Islet precursor cell (in vitro differentiated cells): ENCODE measurements around the gene PLEKHM3.

Experiments
- DNase-seq: peaks from one replicate; pipeline ENCODE4 v3.0.0-alpha.2; 2018

PLEKHM3 gene

DNA sequence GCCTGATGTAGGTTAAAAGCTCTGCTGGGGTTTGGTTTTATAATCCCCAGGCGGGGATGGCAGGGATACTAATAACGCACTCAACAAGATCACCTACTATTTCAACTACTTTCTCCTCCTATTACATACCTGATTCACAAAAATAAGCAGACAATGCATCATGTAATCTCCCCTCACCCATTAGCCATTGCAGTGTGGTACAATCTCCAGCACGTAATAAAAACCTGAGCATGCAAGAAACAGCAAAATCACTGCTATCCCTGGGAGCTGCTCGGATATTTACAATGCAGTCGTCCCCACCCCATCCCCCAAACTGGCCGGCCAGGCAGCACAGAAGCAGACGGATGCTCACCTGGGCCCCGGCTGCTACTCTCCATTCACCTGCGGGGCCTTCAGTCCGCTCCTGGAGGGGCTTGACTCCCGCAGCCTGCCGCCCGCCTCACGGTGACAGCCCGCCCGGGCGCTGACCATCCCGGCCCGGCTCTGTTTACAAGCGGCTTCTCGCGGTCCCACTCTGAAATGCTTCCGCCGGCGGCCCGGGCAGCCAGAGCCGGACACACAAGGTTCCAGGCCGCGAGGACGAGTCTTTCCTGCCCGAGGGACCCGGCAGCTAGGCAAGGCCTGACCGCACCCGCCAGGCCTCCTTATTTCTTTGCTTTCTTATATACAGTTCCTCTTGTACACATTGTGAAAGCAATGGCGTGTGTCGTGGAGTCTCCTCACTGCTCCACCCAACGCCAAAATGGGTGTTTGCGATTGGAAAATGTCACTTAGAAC is at the start of gene PLEKHM3:
Gene PLEKHM3 (minus strand): TSS at position 491 of the 777 bp plus-strand sequence. CDS start 23,888 bp downstream, outside the sequence.
- DNase-seq = peak; percentile 93

- DNase-seq = no peak
Measured at GRCh38 chr2:208074610-208075356, 49.5 kb upstream of the PLEKHM3 start.

GRCh38 chr2:208072250-208072892 is 47.0 kb upstream of the PLEKHM3 start:
- DNase-seq = peak; percentile 87

DNA sequence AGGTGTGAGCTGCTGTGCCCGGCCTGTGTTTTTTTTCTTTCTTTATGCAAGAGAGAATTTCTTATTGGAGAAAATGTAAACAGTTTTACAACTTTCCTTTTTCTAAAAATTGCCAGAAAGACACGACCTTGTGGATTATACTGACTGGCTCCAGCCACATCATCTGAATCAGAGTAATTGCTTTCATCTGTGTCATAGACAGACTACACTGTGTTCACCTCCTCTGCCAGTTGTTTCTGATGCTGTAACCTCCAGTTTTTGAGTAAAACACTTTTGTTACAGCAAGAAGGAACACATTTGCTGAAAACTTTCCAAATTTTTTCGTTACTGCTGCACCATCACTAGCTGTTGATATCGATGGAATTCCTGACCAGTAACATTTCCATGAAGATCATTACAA is 43.9 kb upstream of the PLEKHM3 start:
- no peak for DNase-seq

GRCh38 chr2:208066016-208066415 is 40.7 kb upstream of the PLEKHM3 start:
- no peak for DNase-seq

- DNase-seq = no peak
Measured at GRCh38 chr2:208065476-208065875, 40.1 kb upstream of the PLEKHM3 start.

DNA sequence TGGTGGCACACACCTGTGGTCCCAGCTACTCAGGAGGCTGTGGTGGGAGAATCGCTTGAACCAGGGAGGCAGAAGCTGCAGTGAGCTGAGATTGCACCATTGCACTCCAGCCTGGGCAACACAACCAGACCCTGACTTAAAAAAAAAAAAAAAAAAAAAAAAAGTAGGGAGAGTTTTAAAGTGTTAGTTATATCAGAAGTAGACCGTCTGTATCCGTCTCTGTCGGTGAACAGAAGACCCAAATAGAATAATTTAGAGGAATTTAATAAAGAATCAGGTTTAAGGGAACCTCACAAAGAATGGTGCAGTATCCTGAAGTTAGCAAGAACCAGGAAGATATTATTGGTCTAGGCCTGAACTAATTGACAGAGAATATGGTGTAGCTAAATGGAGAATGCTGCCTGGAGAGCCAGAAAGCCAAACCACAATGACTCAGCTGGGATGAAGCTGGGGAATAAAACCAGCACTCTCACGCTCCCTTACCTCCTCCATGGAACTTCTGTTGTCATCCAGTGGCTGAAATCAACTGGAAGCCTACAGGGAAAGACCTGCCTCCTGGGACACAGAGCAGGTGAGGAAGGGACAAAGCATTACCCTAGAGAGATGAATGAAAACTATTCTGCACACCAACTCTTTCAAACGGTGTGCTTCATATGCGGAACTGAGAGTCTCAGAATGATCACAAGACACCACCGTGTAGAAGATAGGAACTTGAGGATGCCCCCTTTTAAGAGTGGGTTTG is 39.1 kb upstream of the PLEKHM3 start:
- DNase-seq = peak; percentile 87

DNA sequence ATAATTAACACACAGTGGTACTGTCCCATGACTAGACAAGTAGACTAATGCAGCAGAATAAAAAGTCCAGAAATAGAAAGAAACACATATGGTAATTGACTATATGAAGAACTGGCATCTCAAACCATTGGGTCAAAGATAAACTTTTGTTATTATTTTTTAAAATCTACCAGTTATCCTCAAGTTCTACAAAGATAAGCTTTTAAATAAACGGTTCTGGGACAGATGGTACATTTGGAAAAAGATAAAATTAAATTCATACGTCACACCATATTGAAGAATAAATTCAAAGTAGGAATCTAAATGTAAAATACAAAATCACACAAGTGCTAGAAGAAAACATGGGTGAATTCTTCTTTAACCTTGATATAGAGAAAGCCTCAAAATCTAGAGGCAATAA is 37.6 kb upstream of the PLEKHM3 start:
- DNase-seq = no peak

GRCh38 chr2:208062113-208062512 is 36.8 kb upstream of the PLEKHM3 start:
- DNase-seq = no peak

DNA sequence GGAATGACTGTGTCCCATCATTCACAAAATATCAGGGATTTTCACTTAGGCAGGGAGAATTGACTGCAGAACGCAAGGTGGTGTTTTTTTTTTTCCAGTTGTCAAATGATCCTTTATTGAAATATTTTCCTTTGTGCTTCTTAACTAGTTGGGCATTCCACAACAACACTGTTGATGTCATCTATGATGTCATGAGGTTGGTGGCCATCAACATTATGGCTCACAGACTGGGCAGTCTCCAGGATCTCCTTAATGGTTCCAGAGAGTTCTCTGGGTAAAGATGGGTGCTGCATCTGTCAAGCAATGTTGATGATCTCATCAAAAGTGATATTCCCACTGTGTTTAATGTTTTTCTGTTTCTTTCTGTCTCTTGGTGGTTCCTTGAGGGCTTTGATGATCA is 31.8 kb upstream of the PLEKHM3 start:
- no peak for DNase-seq

- no peak for DNase-seq
Measured at GRCh38 chr2:208049441-208049840, 24.1 kb upstream of the PLEKHM3 start.

DNA sequence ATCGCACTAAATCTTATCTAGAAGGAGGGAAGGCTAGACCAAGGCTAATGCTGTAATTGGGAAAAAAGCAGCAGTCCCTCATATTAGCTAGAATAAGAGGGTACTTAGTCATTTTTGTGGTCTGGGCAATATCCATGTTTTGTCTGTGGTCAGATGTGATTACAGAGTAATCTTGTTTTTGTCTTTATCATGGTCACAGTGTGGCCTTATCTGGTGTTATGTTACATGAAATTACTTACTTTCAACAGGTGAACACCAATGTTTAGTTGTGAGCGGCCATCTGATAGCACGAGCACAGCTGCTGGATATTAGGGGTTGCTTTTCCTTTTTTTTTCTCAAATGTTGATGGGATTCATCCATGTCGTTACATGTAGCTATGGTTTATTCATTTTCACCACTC is 23.7 kb upstream of the PLEKHM3 start:
- DNase-seq = no peak

DNA sequence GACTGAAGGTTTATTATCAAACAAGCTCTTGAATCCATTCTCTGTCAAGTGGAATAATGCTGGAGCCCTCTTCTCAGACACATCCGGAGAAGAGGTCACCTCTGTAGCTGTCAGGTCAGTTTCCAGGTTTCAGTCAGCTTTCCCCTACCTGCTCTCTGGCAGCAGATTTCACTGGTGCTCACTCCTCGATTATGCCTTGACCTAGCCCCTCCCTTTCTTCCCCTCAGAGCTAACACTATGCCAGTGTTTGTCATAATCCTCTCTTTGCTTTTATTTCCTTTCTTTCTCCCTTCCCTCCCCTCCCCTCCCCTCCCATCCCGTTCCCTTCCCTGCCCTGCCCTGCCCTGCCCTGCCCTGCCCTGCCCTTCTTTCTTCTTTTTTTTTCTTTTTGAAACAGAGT is 22.5 kb upstream of the PLEKHM3 start:
- no peak for DNase-seq

GRCh38 chr2:208046686-208047085 is 21.4 kb upstream of the PLEKHM3 start:
- DNase-seq = no peak

GRCh38 chr2:208042450-208042849 is 17.1 kb upstream of the PLEKHM3 start:
- DNase-seq = no peak

DNA sequence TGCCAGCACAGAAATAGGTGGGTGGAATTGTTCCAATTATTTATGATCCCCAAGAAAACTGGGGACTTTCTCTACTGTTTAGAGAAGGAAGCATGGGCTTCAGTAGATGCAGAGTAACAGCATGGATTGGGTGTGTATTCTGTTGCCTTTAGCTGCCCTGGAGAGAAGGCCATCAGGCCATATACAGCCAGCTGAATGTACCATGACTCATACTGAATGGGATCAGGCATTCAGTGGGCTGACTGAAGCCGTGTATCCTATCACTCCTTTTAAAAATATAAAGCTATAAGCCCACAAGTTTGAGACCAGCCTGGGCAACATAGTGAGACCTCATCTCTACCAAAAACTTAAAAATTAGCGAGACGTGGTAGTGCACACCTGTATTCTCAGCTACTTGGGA is 16.7 kb upstream of the PLEKHM3 start:
- peak; percentile 73 for DNase-seq

DNA sequence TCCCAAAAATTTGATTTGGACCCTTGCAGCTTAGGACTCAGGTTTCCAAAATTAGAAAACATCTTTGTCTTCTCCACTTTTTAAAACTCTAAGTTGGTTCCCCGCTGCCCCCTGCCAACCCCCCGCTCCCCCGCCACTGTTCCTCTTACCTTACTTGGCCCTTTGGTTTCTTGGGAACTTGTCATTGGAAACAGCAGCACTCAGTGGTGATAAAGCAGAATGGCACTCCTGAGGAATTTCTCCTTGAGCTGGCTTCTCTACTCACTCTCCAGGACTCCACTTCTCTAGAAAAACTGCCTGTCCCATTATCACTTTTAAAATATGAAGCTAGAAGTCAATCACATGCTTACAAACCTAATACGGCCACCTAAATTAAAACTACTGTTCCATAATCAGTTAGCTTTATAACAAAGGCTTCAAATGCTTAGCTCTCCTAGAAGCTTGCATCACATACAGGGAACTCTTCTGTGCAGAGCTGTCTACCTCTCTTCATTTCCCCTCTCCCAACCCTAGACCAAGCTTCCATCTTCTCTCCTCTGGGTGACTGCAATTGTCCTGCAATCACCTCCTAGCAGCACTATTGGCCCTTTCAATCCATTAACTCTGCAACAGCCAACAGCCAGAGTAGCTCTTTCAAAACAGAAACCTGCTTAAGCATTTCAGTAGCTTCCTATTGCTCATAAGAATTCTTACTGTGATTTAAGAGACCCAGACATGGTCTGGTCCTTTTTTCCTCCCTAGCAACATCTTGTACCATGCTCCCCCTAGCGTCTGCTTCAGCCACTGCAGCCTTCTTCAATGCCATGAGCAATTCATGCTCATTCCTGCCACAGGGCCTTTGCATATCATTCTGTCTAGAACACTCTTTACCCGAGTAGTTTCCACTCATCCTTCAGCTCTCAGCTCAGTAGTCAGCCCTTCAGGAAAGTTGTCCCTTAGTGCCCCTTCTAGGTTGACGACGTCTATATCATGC is 15.2 kb upstream of the PLEKHM3 start:
- DNase-seq = peak; percentile 87

DNA sequence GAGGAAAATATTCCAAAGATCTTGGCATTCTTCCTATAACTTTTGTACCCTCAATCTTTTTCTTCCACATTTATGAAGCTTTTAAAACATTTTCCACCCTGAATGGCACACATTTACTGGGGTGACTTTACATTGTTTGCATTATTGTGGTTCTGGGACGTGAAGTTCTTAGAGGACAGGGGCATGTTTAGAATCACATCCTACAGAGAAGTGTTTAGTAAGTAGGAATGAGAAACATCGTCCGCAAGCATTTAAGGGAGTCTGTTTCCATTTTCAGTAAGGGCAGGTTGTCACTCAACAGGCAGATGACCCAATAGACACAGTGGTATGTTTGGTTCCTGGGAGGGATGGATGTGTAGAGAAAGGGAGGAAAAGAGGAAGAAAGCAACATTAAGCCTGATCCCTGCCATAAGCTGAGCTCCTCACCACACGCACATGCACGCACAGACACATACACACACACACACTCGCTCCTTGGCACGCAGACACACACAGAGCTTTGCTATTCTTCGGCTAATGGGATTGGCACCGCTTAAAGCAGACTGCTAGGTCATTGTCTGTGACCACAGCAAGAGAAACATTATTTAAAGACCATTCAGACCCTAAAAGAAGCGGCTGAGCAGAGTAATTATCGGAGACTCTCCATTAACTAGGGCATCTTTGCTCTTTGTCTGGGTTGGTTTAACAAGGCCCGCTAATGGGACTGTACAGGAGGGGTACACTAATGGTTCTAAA is 14.2 kb upstream of the PLEKHM3 start:
- DNase-seq = peak; percentile 84

- DNase-seq = no peak
Measured at GRCh38 chr2:208037564-208038487, 12.5 kb upstream of the PLEKHM3 start.

DNA sequence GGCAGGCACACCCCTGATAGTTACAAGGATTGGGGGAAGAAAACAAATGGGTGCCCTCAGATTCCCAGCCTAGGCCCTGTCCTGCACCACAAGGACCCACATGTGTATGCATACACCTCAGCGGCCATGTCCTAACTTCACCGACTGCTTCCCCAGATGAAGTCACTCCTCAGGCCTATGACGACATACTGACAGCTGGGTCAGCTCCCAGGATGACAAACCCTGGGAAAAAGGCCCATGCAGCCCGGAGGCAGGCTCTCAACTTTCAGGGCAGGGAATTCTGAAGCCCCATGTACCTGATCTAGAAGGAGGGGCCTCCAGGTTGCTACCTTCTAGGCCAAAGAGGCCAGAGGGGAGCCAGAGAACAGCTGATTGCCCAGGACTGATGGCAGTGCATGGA is 11.0 kb upstream of the PLEKHM3 start:
- DNase-seq = peak; percentile 59
